Effector CD4-positive, alpha-beta T cell (primary cell): ENCODE measurements around the gene RALGDS.
"Not testable (repeated sequence)": the region's sequence is repeated elsewhere in the genome, so short reads cannot be mapped to it uniquely, and the experiment has no call there.

Experiments used
- DNase-seq: peaks from one replicate; pipeline ENCODE4 v3.0.0-alpha.2; 2020
- total RNA-seq: gene quantifications from one replicate; lab custom pipeline; 2026; lab: John Stamatoyannopoulos, UW

Gene RALGDS
- total RNA-seq: 83.3 reads per million, percentile 79 among the genes with 10 or more reads in this experiment

- peak; percentile 90 for DNase-seq
These were observed at the start of gene RALGDS for GRCh38 chr9:133121198-133121914. Gene RALGDS (minus strand): TSS chr9:133121240. CDS start chr9:133121154, 86 bp downstream.

GRCh38 chr9:133170716-133171115 is 49.7 kb upstream of the RALGDS start:
- DNase-seq: no peak

GRCh38 chr9:133169687-133170086 is 48.6 kb upstream of the RALGDS start:
- DNase-seq: not testable (repeated sequence)

GRCh38 chr9:133169102-133169501 is 48.1 kb upstream of the RALGDS start:
- no peak for DNase-seq

GRCh38 chr9:133168432-133168831 is 47.4 kb upstream of the RALGDS start:
- DNase-seq: no peak

DNA sequence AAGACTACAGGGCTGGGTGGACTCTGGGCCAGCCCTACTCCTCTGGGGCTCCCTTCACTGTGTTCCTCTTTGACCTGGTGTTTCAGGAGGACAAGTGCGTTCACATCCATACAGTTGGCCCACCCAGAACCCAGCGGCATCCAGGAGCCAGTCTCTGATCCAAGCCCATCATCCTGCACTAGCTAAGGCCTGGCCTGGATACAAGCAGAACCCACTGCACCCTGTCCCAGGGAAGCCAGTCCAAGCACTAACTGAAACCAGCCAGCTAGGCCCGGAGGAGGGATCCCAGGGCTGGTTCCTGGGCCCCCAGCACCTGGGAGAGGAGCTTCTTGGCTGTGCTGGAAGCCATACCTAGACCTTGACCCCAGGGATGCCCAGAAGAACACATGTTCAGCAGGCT is 46.7 kb upstream of the RALGDS start:
- no peak for DNase-seq

DNA sequence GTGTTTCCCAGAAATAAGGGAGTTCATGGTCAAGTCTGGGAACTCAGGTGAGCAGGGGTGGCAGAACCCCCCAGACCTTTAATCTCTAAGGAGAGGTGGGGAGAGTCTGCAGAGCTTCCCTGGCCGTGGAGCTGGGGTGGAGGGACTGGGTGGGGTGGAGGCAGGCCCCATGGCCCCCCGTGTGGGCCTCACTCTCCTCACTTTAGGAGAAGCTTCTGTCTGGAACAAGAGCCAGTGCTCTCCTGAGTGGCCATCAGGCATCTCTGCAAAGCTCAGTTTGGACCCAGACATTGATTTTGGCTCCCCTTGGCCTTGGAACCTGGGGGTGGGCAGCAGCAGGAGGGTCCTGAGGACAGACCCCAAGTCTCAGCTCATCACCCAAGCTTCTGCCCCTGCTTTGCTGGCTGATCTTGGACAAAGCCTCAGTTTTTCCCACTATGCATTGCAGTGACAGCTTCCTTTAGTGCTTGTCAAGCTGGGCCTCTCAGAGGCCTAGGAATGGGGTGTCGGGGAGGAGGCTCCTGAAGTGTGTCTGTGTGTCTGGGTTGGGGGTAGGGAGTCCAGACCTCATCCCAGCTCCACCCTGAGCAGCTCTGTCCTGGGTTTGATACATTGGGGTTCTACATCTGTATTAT is 46.2 kb upstream of the RALGDS start:
- no peak for DNase-seq

- DNase-seq: no peak
These were observed 45.4 kb upstream of the RALGDS start for GRCh38 chr9:133166392-133166791.

- DNase-seq: no peak
These were observed 44.4 kb upstream of the RALGDS start for GRCh38 chr9:133165452-133165730.

DNA sequence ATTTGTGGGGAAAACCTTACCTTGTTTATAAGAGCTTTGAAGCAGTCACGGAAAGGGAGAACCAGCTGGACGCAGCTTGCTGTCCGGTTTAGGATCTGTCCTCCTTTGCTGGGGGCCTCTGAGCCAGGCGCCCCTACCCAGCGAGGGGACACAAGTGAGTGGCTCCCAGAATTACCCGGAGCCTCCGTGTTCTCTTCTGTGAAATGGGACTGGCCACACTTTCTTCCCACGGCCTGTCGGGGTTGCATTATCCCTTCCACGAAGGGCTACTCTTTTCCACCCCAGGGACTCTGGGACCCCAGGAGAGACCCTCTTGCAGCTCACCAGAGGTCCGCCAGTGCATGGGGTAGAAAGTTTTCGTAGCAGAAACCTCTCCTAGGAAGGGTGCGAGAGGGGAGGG is 43.2 kb upstream of the RALGDS start:
- no peak for DNase-seq

- DNase-seq: no peak
These were observed 42.6 kb upstream of the RALGDS start, which contains the start of gene GBGT1 for GRCh38 chr9:133163504-133164172. Gene GBGT1 (minus strand): TSS chr9:133163914. CDS start chr9:133162412, 1,502 bp downstream.

DNA sequence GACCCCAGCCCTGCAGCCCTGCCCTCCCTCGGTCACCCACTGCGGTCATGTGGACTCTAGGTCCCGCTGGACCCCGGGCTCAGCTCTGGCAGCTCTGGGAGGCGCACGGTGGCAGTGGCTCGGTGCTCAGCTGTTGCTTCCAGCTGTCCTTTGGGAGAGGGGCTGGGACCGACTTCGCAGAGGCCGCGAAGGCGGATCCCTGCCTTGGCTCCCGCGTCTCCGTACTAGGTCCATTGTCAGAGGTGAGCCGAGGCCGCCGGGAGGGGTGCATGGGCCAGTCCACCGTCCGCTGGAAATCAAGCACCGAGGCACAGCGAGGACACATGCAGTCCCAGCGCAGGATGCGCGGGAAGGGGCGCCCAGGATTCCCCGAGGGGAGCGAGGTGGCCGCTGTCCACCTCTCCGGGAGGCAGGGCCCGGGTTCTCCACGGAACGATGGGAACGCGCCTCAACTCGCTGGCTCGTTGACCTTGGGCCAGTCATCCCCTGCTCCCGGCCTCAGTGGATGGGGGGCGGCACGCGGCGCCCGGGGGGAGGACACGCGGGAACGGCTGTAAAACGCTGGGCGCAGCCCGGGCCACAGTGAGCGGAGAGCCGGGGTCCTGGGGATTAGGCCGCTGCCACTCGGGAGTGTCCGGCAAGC is 41.9 kb upstream of the RALGDS start:
- DNase-seq: no peak

DNA sequence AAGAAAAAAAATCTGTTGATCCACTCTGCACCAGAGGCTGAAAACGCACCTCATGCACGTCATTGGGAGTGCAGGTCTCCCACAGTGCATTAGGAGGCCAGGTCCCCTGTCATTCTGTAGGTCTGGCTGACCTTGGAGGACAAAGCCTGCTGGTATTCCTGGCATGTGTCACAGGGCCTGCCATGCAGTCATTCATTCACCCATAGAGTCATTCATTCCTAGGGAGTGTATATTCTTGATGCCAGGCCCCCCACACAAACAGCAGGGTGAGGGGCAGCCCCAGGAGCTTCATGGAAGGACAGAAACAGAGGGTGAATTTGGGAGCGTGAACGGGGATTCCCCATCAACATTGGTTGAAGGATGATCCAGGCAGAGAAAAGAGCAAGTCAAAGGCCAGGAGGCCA is 40.5 kb upstream of the RALGDS start:
- no peak for DNase-seq

- peak; percentile 41 for DNase-seq
These were observed 39.9 kb upstream of the RALGDS start for GRCh38 chr9:133160742-133161546.

- DNase-seq: no peak
These were observed 37.7 kb upstream of the RALGDS start for GRCh38 chr9:133158695-133159094.

GRCh38 chr9:133155156-133155555 is 34.1 kb upstream of the RALGDS start:
- DNase-seq: no peak

- no peak for DNase-seq
These were observed 33.3 kb upstream of the RALGDS start for GRCh38 chr9:133154097-133154989.

DNA sequence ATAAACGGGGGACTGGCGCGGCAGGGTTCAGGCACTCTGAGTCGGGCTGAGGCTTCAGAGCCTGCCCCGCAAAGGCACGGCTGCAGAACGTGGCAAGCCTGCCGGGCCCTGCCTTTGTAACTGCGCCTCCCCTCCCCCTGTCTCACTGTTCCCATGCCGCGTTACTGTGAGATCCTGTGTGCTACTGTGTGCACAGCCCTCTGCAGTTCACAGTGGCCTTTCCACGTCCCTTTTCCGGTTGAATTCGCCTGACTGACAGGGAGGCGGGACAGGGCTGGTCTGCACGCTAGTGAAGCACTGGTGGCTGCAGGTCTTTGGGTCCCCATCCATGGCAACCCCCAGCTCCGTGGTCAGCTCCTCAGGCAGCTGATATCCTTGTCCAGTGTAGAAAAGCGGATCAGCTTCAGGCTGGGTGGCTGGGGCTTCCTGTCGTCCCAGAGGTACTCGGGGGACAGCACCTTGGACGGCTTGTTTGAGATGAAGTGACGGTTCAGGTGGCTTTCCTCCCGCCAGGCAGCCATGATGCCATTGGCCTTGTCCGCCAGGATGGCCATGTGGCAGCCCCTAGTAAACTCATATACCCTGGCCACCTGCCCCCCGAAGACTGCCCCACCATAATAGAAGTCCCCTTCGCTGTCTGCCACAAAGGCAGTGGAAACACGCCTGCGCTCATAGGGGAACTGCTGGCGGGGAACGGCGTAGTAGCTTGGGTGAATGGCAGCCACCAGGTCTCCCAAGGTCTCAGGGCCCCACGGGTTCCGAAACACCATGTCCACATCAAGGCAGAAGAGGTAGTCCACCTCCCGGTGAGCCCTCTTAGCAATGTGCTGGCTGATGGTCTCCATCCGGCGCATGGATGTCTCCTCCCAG is 32.4 kb upstream of the RALGDS start:
- DNase-seq: no peak

DNA sequence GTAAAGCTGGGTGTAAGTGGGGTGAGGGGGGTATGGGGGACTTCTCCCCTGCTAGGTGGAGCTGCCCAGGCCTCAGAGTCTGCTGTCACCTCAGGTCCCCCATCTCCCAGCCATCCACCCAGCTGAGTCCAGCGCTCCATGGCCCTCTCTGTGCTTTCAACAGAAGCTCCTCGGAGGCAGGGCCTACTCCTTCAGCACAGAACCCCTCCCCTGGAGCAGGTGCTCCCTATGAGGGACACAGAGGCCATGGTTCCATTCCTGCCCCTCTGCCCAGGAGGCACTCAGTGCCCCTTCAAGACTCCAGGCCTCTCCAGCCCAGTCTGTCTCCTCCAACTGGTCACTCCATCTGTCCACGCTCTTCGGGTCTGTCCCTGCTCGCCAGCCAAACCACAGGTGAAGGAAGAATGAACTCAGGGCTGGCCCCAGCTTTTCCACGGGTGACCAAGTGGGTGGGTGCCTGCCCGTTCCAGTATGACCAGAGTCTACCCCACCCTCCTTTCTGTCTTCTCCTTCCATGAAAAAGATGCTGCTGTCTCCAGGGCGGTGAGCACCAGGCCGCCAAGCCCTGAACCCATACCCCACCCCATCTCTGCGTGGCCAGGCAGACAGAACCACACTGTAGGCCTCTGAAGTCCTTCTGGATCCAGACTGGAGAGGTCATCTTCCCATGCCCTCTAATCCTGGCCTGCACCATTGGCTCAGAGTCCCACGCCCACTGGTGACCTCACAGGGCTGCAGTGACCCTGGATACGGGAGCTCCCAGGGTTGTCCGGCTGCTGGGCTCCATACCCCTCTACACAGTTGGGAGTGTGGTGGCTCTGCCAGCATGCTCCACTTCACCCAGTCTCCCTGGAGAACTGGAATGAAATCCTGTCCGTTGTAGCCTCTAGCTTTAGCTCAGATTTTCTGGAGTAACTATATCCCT is 30.8 kb upstream of the RALGDS start:
- no peak for DNase-seq
